Uterus (tissue), 2 donors: ENCODE data around the gene ADIRF.
A peak's percentile ranks its signal among the peaks of the same experiment; 100 is the strongest.

ENCODE experiments used
- POLR2A ChIP-seq, 2 donors: fragments of 450-650 bp; IDR thresholded peaks; one replicate each; pipeline ENCODE4 v1.6.1; 2016; ENCODE audit warnings: antibody characterized with exemption in 2 of 2, mild to moderate bottlenecking in 1 of 2, moderate library complexity in 1 of 2
- TF ChIP-seq, protein P1 (sequence below), 4 experiments: fragments of 200-600 bp in 2 of 4; fragments of 450-650 bp in 2 of 4; sonication (generic) in 2 of 4; IDR thresholded peaks; one replicate each; pipeline ENCODE4 v1.5.1; 2016 to 2019; ENCODE audit warnings: antibody characterized with exemption in 4 of 4, mild to moderate bottlenecking in 2 of 4, moderate library complexity in 1 of 4

- TF ChIP-seq, protein P1, sequence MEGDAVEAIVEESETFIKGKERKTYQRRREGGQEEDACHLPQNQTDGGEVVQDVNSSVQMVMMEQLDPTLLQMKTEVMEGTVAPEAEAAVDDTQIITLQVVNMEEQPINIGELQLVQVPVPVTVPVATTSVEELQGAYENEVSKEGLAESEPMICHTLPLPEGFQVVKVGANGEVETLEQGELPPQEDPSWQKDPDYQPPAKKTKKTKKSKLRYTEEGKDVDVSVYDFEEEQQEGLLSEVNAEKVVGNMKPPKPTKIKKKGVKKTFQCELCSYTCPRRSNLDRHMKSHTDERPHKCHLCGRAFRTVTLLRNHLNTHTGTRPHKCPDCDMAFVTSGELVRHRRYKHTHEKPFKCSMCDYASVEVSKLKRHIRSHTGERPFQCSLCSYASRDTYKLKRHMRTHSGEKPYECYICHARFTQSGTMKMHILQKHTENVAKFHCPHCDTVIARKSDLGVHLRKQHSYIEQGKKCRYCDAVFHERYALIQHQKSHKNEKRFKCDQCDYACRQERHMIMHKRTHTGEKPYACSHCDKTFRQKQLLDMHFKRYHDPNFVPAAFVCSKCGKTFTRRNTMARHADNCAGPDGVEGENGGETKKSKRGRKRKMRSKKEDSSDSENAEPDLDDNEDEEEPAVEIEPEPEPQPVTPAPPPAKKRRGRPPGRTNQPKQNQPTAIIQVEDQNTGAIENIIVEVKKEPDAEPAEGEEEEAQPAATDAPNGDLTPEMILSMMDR (IDR thresholded peaks at IDR 0.05) = peak in 2 of 4 experiments; percentile 11 to 16
- TF ChIP-seq POLR2A (IDR thresholded peaks at IDR 0.05) = no peak
These were observed 22.7 kb upstream of the ADIRF start for GRCh38 chr10:86945361-86946212.
